GM08714 (cell line): ENCODE data around the gene TFAM.

Experiments
- H3K4me3 ChIP-seq: fragments of 200-500 bp; sonication (Bioruptor generic); 2 replicates; pipeline ENCODE4 v1.5.1; 2014; ENCODE audit warnings: mild to moderate bottlenecking, low read length, inconsistent platforms
- ZNF274 ChIP-seq: IDR thresholded peaks from 2 replicates; pipeline ENCODE4 v1.6.1; 2012; ENCODE audit warnings: mild to moderate bottlenecking, low read depth, low read length

TFAM gene

DNA sequence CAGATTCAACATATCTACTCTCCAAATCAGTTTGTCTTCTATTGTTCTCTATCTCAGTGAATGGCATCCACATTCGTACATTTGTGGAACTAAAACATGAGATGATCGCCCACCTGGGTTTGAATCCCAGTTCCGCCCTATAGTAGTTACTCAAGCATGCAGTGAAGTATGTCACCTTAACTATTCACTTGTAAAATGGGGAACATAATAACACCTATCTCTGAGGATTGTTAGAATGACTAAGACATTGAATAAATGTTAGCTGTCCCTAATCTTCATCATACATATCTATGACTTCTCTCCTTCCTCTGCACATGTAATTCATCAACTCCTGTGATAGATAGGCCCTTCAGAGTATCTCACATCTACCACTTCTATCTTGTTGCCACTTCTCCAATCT, 25.7 kb upstream of the TFAM start:
- no peak overlapping the region for H3K4me3 ChIP-seq
- TF ChIP-seq ZNF274, result no peak

- no peak overlapping the region for H3K4me3 ChIP-seq
- TF ChIP-seq ZNF274, result no peak
Observed at GRCh38 chr10:58360412-58361004, 24.7 kb upstream of the TFAM start.

GRCh38 chr10:58361353-58361752, 23.9 kb upstream of the TFAM start:
- no peak overlapping the region for H3K4me3 ChIP-seq
- no peak for TF ChIP-seq ZNF274

DNA sequence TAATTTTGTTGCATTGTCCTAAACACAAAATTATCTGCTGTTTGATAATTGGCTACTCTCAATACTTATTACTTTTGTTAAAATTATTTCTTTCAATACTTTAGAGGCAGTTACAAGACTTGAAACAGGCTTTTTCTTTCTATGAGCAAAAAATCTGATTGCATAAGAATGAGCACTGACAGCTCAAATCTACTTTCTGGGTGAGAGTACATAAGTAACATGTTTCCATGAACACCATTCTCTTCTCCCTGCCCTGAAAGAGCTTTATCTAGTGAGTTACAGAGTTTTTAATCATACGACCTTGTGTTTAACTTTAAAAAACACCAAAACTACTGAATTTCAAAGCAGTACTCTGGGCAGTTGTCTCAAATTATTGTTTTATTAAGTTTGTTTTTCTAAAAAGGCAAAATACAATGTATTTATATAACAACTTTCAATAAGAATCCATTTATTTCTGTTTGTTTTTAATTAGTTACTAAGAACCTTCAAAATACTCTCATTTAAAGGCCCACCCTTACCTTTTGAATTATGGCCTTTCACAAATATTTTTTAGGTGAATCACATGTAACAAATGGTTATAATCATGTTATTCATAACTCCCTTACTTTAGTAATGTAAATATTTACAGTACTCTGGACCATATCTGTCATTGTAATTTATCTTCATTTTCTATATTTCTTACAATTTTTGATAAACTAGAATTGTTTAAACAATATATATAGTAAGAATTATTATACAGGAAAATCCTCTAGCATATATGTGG, 23.0 kb upstream of the TFAM start:
- no peak for TF ChIP-seq ZNF274
- H3K4me3 ChIP-seq, result no peak overlapping the region

DNA sequence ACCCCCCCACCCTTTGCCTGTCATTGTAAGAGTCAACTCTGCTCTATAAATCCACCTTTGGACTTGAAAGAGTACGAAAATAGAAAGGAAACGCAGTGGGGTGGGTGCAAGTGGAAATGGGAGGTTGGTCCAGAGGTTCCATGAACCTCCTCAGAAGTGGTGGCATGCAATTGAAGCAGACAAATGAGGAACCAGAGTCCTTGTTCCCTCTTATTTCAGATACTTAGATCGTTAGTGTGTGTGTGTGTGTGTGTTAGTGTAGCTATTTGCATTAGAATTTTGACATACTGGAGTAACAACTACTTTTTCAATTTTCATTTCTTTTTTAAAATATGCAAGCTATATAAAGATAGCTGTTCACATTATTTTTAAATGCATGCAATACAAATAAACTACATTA, 18.1 kb upstream of the TFAM start:
- H3K4me3 ChIP-seq, result no peak overlapping the region
- TF ChIP-seq ZNF274, result no peak

DNA sequence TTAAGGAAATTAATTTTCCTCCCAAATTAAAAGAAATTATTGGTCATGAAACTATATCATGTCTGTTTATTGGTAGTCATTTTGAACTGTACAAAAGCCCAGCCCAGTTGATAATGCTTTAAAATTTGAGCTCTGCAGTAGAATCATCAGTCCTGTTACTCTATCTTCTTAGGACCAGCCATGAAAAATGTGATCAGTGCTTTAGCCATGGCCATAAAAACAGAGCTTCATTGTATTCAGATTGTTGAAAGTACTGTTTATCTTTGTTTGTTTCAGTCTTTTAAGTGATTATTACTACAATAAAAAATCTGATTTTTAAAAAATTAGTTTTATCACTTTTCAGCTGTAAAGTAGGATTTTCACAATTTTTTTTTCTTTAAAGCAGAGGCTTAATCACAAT, 13.7 kb upstream of the TFAM start:
- H3K4me3 ChIP-seq, result no peak overlapping the region
- TF ChIP-seq ZNF274, result no peak

DNA sequence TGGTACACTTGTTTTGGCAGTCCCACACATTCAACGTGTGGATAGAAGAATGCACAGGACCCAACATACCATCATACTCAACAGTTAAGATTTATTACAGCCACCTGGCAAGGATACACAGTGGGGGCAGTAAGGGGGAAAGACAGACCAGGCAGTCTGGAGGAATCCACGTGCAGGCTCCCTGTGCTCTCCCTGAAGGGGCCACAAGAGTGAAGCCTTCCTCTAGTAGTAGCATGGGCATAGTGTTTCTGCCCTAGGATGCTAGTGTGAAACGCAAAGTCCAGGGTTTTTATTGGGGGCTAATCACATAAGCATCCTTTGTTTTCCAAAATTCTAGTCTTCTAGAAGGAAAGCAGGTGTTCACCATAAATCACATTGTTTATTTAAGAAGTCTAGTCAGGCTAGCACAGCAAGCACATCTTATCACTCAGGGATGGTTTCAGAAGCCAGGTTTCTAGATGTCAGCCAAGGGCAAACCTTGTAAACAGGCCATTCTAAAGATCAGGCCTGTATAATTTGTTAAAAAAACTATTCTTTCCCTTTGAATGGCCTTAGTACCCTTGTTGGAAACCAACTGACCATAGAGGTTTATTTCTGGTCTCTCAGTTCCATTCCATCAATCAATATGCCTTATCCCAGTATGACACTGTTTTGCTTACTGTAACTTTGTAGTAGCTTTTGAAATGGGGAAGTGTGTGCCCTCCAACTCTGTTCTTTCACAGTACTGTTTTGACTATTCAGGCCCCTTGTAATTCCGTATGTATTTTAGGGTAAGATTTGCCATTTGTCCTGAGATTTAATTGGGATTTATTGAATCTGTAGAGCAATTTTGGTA, 12.4 kb upstream of the TFAM start:
- no peak for TF ChIP-seq ZNF274

DNA sequence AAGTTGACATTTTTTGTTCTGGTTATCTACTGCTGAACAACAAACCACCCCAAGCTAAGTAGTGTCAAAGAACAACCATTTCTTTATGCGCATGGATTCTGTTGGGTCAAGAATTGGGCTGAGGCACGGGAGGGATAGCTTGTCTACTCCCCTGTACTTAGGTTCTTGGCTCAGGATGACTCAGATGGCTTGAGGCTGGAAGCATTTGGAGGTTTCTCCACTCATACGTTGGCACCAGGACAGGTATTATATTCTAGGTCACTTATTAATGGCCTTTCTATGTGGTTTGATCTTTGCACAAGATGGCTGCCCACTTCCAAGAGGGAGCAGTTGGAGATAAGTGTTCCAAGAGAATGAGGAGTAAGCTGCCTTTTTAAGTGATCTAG, 11.8 kb upstream of the TFAM start:
- no peak for TF ChIP-seq ZNF274
- H3K4me3 ChIP-seq, result no peak overlapping the region

More for the DNA sequence above, 12.4 kb upstream of the TFAM start:
- no peak overlapping the region for H3K4me3 ChIP-seq

GRCh38 chr10:58382489-58382995, 2.7 kb upstream of the TFAM start:
- H3K4me3 ChIP-seq, result no peak overlapping the region
- TF ChIP-seq ZNF274, result no peak

DNA sequence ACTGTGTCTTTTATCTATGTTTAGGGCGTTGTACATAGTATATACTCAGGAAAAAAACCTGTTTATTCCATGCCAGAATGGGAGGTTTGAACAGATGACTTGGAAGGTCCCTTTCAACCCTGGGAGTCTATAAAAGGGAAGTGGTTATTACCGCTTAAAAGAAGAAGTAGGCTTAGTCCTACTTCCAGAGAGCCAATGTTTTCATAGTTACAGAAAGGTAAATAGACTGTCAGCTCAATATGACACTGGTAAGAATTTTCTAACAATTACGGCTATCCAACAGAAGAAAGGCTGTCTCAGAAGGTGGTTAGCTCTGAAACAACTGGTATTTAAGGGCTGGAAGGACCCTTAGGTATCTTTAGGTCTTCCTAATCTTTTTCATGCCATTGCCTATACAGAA, 1.1 kb upstream of the TFAM start:
- TF ChIP-seq ZNF274, result no peak
- no peak overlapping the region for H3K4me3 ChIP-seq

GRCh38 chr10:58384544-58384998, 639 bp upstream of the TFAM start:
- TF ChIP-seq ZNF274, result no peak
- H3K4me3 ChIP-seq, result peak overlapping the region; percentile 87

DNA sequence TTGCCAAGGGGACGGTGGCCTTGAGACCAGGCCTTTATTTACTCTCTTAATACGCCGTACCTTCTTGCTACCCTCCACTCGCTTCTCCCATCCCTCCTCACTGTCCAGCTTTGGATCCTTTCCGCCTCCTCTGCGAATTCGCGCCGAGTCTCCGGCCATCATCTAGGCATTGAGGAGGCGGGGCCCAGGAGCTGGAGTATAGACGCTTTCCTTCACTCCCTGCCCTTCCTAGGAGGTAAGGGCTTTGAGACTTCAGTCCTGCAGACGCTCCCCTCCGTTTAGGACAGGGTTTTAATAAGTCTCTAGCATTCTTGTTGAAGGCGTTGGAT, 538 bp downstream of the TFAM start:
- TF ChIP-seq ZNF274, result no peak
- peak overlapping the region; percentile 87 for H3K4me3 ChIP-seq

DNA sequence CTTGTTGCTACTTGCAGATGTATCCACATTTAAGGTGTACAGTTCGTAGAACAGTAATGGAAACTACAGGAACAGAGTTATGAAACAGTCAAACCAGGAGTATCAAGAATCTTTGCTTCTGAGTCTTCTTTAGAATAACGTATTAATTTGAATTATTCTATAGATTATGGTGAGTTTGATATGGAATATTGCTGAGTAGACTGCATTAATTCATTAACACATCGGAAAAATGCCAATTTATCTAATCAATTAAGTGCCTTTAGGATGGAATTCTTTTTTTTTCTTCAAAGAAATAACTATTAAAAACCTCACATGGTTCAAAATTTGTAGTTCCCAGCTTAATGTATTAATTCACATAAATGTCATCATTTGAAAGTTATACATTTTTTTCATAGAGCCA, 3.8 kb downstream of the TFAM start:
- no peak for TF ChIP-seq ZNF274
- H3K4me3 ChIP-seq, result no peak overlapping the region

DNA sequence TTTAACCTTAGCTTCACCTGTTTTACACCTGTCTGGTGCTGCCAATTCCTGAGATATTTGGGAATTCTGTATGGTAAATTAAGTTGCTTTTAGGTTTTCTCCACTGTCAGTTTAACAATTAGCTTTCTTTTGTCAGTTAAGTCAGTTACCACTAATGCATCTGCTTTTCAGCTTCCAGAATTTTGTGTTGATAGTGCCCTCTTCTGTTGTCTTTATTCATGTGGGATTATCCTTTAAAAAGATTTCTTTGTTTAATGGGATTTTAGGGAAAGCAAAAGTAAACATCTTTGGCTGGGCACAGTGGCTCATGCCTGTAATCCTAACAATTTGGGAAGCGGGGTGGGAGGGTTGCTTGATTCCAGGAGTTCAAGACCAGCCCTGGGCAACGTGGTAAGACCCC, 8.1 kb downstream of the TFAM start:
- TF ChIP-seq ZNF274, result no peak
- no peak overlapping the region for H3K4me3 ChIP-seq

- TF ChIP-seq ZNF274, result no peak
- H3K4me3 ChIP-seq, result no peak overlapping the region
Observed at GRCh38 chr10:58394471-58394870, 9.3 kb downstream of the TFAM start.
